CD14-positive monocyte (primary cell): Measurements from ENCODE around the gene HENMT1. TPM values are rescaled to one million over a fixed set of nuclear protein-coding genes. Genes with fewer than 3 reads are reported as not detected.
A peak's percentile ranks its signal among the peaks of the same experiment; 100 is the strongest.

Source experiments
- DNase-seq, 3 donors: peaks; one replicate each; pipeline ENCODE4 v3.0.0-alpha.2; 2011 to 2022
- H2AFZ ChIP-seq: 2 replicates; pipeline ENCODE4 v1.6.0; 2012; ENCODE audit warnings: mild to moderate bottlenecking, low read depth, low read length, inconsistent platforms; ENCODE audit not compliant: insufficient read depth, poor library complexity, severe bottlenecking
- H3K27ac ChIP-seq, 2 donors: 1 replicate in 1 of 2; 2 replicates in 1 of 2; pipeline ENCODE4 v1.5.1; 2012 to 2013; ENCODE audit warnings: low read length in 2 of 2, control low read depth in 1 of 2, inconsistent platforms in 1 of 2, low read depth in 1 of 2, mild to moderate bottlenecking in 1 of 2
- H3K27me3 ChIP-seq, 2 donors: one replicate each; pipeline versions ENCODE4 v1.6.0 to v1.6.1; 2011 to 2013; ENCODE audit warnings: low read length in 2 of 2; ENCODE audit not compliant: control insufficient read depth in 2 of 2, insufficient read depth in 2 of 2
- H3K36me3 ChIP-seq, 2 donors: replicated peaks in 1 of 2; 1 replicate in 1 of 2; 2 replicates in 1 of 2; pipeline versions ENCODE4 v1.5.1 to v1.6.1; 2012 to 2013; ENCODE audit warnings: low read length in 2 of 2, control low read depth in 1 of 2, inconsistent platforms in 1 of 2, mild to moderate bottlenecking in 1 of 2; ENCODE audit not compliant: insufficient read depth in 2 of 2, control insufficient read depth in 1 of 2
- H3K4me1 ChIP-seq, 2 donors: 1 replicate in 1 of 2; 2 replicates in 1 of 2; pipeline versions ENCODE4 v1.5.1 to v1.6.1; 2012 to 2013; ENCODE audit warnings: low read length in 2 of 2, control low read depth in 1 of 2, inconsistent platforms in 1 of 2, mild to moderate bottlenecking in 1 of 2, moderate library complexity in 1 of 2; ENCODE audit not compliant: insufficient read depth in 2 of 2, control insufficient read depth in 1 of 2
- H3K4me2 ChIP-seq: replicated peaks from 2 replicates; pipeline ENCODE3; 2012; ENCODE audit warnings: low read length, moderate library complexity, mild to moderate bottlenecking; ENCODE audit not compliant: poor library complexity, severe bottlenecking; ENCODE audit errors: extremely low read depth
- H3K4me3 ChIP-seq, 3 experiments: fragments of 200-600 bp in 1 of 3; sonication (generic) in 1 of 3; replicated peaks in 1 of 3; 1 replicate in 2 of 3; 2 replicates in 1 of 3; pipeline ENCODE4 v1.5.1; 2011 to 2013; ENCODE audit warnings: low read length in 3 of 3, mild to moderate bottlenecking in 3 of 3, control low read depth in 2 of 3, low read depth in 2 of 3, inconsistent platforms in 1 of 3, moderate library complexity in 1 of 3
- H3K79me2 ChIP-seq: 2 replicates; pipeline ENCODE4 v1.6.0; 2012; ENCODE audit warnings: mild to moderate bottlenecking, control low read depth, inconsistent platforms, low read length, moderate library complexity; ENCODE audit not compliant: insufficient read depth
- H3K9ac ChIP-seq: 2 replicates; pipeline ENCODE4 v1.6.0; 2017; ENCODE audit warnings: low read length, mild to moderate bottlenecking; ENCODE audit not compliant: insufficient read depth, poor library complexity, severe bottlenecking
- H3K9me3 ChIP-seq, 2 donors: replicated peaks in 1 of 2; 1 replicate in 1 of 2; 2 replicates in 1 of 2; pipeline versions ENCODE4 v1.5.1 to v1.6.1; 2012 to 2013; ENCODE audit warnings: low read length in 2 of 2, control low read depth in 1 of 2; ENCODE audit not compliant: control insufficient read depth in 1 of 2, insufficient read depth in 1 of 2
- H4K20me1 ChIP-seq: 2 replicates; pipeline ENCODE4 v1.6.0; 2012; ENCODE audit warnings: mild to moderate bottlenecking, low read length, control low read depth, moderate library complexity; ENCODE audit not compliant: insufficient read depth
- H3K27ac Mint-ChIP-seq, 7 donors: one replicate each; pipeline ENCODE4 v1.8.0; 2020; ENCODE audit warnings: mild to moderate bottlenecking in 7 of 7, mixed read lengths in 7 of 7, moderate library complexity in 6 of 7, inconsistent platforms in 2 of 7
- H3K27me3 Mint-ChIP-seq, 3 donors: one replicate each; pipeline ENCODE4 v1.8.0; 2021 to 2022; ENCODE audit warnings: low read depth in 3 of 3, mild to moderate bottlenecking in 3 of 3, mixed read lengths in 3 of 3, moderate library complexity in 3 of 3, inconsistent platforms in 1 of 3
- H3K36me3 Mint-ChIP-seq, 2 donors: one replicate each; pipeline ENCODE4 v1.8.0; 2020; ENCODE audit warnings: mixed read lengths in 2 of 2, inconsistent platforms in 1 of 2, mild to moderate bottlenecking in 1 of 2
- H3K4me1 Mint-ChIP-seq: one replicate; pipeline ENCODE4 v1.8.0; 2020; ENCODE audit warnings: mild to moderate bottlenecking, mixed read lengths
- H3K4me3 Mint-ChIP-seq, 2 donors: one replicate each; pipeline ENCODE4 v1.8.0; 2020; ENCODE audit warnings: mild to moderate bottlenecking in 2 of 2, mixed read lengths in 2 of 2, moderate library complexity in 1 of 2
- H3K9me3 Mint-ChIP-seq, 7 donors: one replicate each; pipeline ENCODE4 v1.8.0; 2020 to 2022; ENCODE audit warnings: mixed read lengths in 7 of 7, mild to moderate bottlenecking in 6 of 7, moderate library complexity in 6 of 7, inconsistent platforms in 2 of 7
- WGBS: methylation state at CpG from one replicate; pipeline ENCODE4 v1.1.5; 2013; ENCODE audit warnings: missing lambda C conversion rate; ENCODE audit not compliant: insufficient coverage; 5-methylcytosine and 5-hydroxymethylcytosine counted together
- intact Hi-C, 2 donors: fragments of 100-400 bp; cut with micrococcal nuclease; formaldehyde crosslinking; loops; one replicate each; pipeline versions ENCODE4 v1.15.0 to v1.15.1; 2023
- polyA plus RNA-seq, 3 donors: library from polyadenylated mRNA; depleted of rRNA in 1 of 3; unstranded in 2 of 3; stranded (reverse) in 1 of 3; fragments of 300-500 nt in 2 of 3; fragments of >200 nt in 1 of 3; fragmentation: Illumina TruSeq in 2 of 3; gene quantifications; 1 replicate in 2 of 3; 2 replicates in 1 of 3; pipeline ENCODE4 v1.2.3, GENCODE V29; 2012 to 2021
- TF ChIP-seq, protein P1 (sequence below): fragments of 200-600 bp; IDR thresholded peaks from one replicate; pipeline ENCODE4 v1.8.0; 2022; ENCODE audit warnings: antibody characterized with exemption, mild to moderate bottlenecking

The HENMT1 gene
- polyA plus RNA-seq, 3 donors = 10.5 to 14.5 (median 13.4) TPM

DNA sequence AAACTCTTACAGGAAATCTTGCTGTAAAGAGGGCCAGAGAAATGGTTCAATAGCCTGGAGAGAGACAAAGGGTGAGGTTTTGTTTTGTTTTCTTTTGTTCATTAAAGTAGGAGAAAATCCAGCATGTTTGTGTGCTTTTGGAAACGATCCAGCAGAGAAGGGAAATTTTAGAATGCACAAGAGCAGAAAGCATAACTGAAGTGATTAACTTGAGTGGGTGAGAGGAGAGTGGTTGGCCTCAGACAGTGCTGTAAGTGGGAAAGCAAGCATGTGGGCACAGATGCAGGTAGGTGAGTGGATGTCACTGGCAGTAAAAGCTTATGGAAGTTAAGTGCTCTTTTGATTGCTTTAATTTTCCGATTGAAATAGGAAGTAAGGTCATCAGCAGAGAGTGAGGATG lies 50.8 kb downstream of the HENMT1 start:
- no peak for DNase-seq
- Histone ChIP-seq H2AFZ (no peak overlapping the region), H4K20me1 (no peaks in the 10 kb centered on the region), H3K36me3 (peaks cover 53 to 84% of the 10 kb centered on the region in 2 donors), H3K9ac (no peak overlapping the region), H3K27me3 (no peaks in the 10 kb centered on the region), H3K27ac (no peak overlapping the region), H3K4me2 (no peak overlapping the region), H3K79me2 (no peaks in the 10 kb centered on the region), H3K9me3 (no peaks in the 10 kb centered on the region), H3K4me1 (no peaks in the 10 kb centered on the region), H3K4me3 (no peak overlapping the region)
- Mint-ChIP-seq H3K36me3 (peaks cover 38 to 44% of the 10 kb centered on the region in 2 donors), H3K27ac (peak overlapping the region in 2 of 7 donors; percentile 2 to 86), H3K4me3 (no peak overlapping the region), H3K9me3 (peaks cover 0 to 2% (median 0%) of the 10 kb centered on the region in 7 donors), H3K4me1 (no peaks in the 10 kb centered on the region), H3K27me3 (peaks cover 0 to 3% (median 0%) of the 10 kb centered on the region in 3 donors)
- TF ChIP-seq, protein P1, sequence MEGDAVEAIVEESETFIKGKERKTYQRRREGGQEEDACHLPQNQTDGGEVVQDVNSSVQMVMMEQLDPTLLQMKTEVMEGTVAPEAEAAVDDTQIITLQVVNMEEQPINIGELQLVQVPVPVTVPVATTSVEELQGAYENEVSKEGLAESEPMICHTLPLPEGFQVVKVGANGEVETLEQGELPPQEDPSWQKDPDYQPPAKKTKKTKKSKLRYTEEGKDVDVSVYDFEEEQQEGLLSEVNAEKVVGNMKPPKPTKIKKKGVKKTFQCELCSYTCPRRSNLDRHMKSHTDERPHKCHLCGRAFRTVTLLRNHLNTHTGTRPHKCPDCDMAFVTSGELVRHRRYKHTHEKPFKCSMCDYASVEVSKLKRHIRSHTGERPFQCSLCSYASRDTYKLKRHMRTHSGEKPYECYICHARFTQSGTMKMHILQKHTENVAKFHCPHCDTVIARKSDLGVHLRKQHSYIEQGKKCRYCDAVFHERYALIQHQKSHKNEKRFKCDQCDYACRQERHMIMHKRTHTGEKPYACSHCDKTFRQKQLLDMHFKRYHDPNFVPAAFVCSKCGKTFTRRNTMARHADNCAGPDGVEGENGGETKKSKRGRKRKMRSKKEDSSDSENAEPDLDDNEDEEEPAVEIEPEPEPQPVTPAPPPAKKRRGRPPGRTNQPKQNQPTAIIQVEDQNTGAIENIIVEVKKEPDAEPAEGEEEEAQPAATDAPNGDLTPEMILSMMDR = no peak
- whole genome bisulfite sequencing = 85% methylated on average over 1 of the region's 2 CpGs
- intact Hi-C loops = no loop called here

DNA sequence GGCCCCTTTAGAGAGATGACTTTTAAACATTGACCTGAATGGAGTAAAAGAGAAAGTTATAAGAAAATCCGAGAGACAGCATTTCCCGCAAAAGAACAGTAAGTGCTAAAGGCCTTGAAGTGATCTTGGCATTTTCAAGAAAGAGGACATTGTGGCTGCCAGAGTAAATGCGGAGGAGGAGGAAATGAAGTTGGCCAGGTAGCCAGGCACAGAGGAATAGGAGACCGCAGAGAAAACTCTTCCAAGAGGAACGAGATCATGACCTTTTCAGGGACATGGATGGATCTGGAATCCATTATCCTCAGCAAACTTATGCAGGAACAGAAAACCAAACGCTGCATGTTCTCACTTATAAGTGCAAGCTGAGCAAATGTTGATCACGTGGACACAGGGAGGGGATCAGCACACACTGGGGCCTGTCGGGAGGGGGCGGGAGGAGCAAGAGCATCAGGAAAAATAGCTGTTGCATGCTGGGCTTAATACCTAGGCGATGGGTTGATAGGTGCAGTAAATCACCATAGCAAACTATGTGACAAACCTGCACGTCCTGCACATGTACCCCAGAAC lies 51.3 kb downstream of the HENMT1 start:
- H3K4me3 ChIP-seq = no peak overlapping the region
- H4K20me1 ChIP-seq = no peaks in the 10 kb centered on the region
- H3K27ac Mint-ChIP-seq = no peak overlapping the region
- intact Hi-C loops = no loop called here
- H3K4me3 Mint-ChIP-seq = no peak overlapping the region
- H3K9me3 Mint-ChIP-seq = peaks cover 0 to 2% (median 0%) of the 10 kb centered on the region in 7 donors
- no peaks in the 10 kb centered on the region for H3K4me1 Mint-ChIP-seq
- no peak overlapping the region for H3K27ac ChIP-seq
- TF ChIP-seq, protein P1 = no peak
- no peak overlapping the region for H3K9ac ChIP-seq
- DNase-seq = no peak
- 98% methylated on average over 7 of the region's 11 CpGs for WGBS
- H3K36me3 ChIP-seq = peaks cover 48 to 83% of the 10 kb centered on the region in 2 donors
- H2AFZ ChIP-seq = no peak overlapping the region
- peaks cover 42 to 46% of the 10 kb centered on the region in 2 donors for H3K36me3 Mint-ChIP-seq
- H3K79me2 ChIP-seq = no peaks in the 10 kb centered on the region
- no peaks in the 10 kb centered on the region for H3K4me1 ChIP-seq
- no peak overlapping the region for H3K4me2 ChIP-seq
- H3K27me3 ChIP-seq = no peaks in the 10 kb centered on the region
- no peaks in the 10 kb centered on the region for H3K9me3 ChIP-seq
- H3K27me3 Mint-ChIP-seq = peaks cover 0 to 3% (median 0%) of the 10 kb centered on the region in 3 donors
